G401 (cell line): ENCODE results near the gene GOSR2. TPM values are rescaled to one million over a fixed set of nuclear protein-coding genes. Genes with fewer than 3 reads are reported as not detected.

Source experiments
- DNase-seq: peaks from one replicate; pipeline ENCODE4 v3.0.0-alpha.2; 2015; ENCODE audit warnings: low spot score
- in situ Hi-C: cut with HindIII; loops from 2 replicates; pipeline ENCODE4 v1.10.0; 2016; ENCODE audit warnings: low sequenced_read_pairs, mixed read lengths
- total RNA-seq: library from RNA; depleted of rRNA; stranded (reverse); fragments of >200 nt; shearing (Covaris generic); gene quantifications from 2 replicates; pipeline ENCODE4 v1.2.3, GENCODE V29; 2014

The GOSR2 gene
- total RNA-seq, 1 experiment from 2014 or later, result 41.7 TPM

- no peak for DNase-seq
- in situ Hi-C loops, result no loop called here
Measured at GRCh38 chr17:46889992-46890564, 32.9 kb upstream of the GOSR2 start.

- no peak for DNase-seq
- in situ Hi-C loops, result no loop called here
Measured at GRCh38 chr17:46890638-46891037, 32.3 kb upstream of the GOSR2 start.

- in situ Hi-C loops, result no loop called here
- DNase-seq, result no peak
Measured at GRCh38 chr17:46892192-46892703, 30.7 kb upstream of the GOSR2 start.

- in situ Hi-C loops, result no loop called here
- no peak for DNase-seq
Measured at GRCh38 chr17:46894024-46894423, 28.9 kb upstream of the GOSR2 start.

- no peak for DNase-seq
- in situ Hi-C loops, result no loop called here
Measured at GRCh38 chr17:46894476-46895151, 28.3 kb upstream of the GOSR2 start.

- in situ Hi-C loops, result no loop called here
- no peak for DNase-seq
Measured at GRCh38 chr17:46895171-46895570, 27.8 kb upstream of the GOSR2 start.

- no peak for DNase-seq
- in situ Hi-C loops, result no loop called here
Measured at GRCh38 chr17:46896991-46897390, 26.0 kb upstream of the GOSR2 start.

- no peak for DNase-seq
- in situ Hi-C loops, result no loop called here
Measured at GRCh38 chr17:46898364-46898763, 24.6 kb upstream of the GOSR2 start.

- no peak for DNase-seq
- in situ Hi-C loops, result no loop called here
Measured at GRCh38 chr17:46898860-46899259, 24.1 kb upstream of the GOSR2 start.

GRCh38 chr17:46901291-46901690 is 21.7 kb upstream of the GOSR2 start:
- no peak for DNase-seq
- in situ Hi-C loops, result no loop called here

GRCh38 chr17:46903762-46904672 is 18.9 kb upstream of the GOSR2 start:
- in situ Hi-C loops, result no loop called here
- no peak for DNase-seq

GRCh38 chr17:46908068-46908737 is 14.8 kb upstream of the GOSR2 start:
- in situ Hi-C loops, result no loop called here

GRCh38 chr17:46910179-46910927 is 12.6 kb upstream of the GOSR2 start:
- in situ Hi-C loops, result no loop called here
- no peak for DNase-seq

More at GRCh38 chr17:46908068-46908737, 14.8 kb upstream of the GOSR2 start:
- DNase-seq, result no peak

- no peak for DNase-seq
- in situ Hi-C loops, result no loop called here
Measured at GRCh38 chr17:46911311-46911710, 11.6 kb upstream of the GOSR2 start.

- in situ Hi-C loops, result no loop called here
- no peak for DNase-seq
Measured at GRCh38 chr17:46915596-46915995, 7.4 kb upstream of the GOSR2 start.

- no peak for DNase-seq
- in situ Hi-C loops, result no loop called here
Measured at GRCh38 chr17:46916211-46916610, 6.7 kb upstream of the GOSR2 start.

GRCh38 chr17:46916623-46917022 is 6.3 kb upstream of the GOSR2 start:
- in situ Hi-C loops, result no loop called here
- no peak for DNase-seq

GRCh38 chr17:46917041-46917440 is 5.9 kb upstream of the GOSR2 start:
- no peak for DNase-seq
- in situ Hi-C loops, result no loop called here

- DNase-seq, result no peak
- in situ Hi-C loops, result no loop called here
Measured at GRCh38 chr17:46917516-46917915, 5.4 kb upstream of the GOSR2 start.
